Suppressor macrophage treated with lipopolysaccharide for 1 hour (primary cell): ENCODE measurements around the gene LYST.

Experiments
- DNase-seq, 3 donors: peaks; one replicate each; pipeline ENCODE4 v3.0.0-alpha.2; 2020 to 2022

LYST gene

DNA sequence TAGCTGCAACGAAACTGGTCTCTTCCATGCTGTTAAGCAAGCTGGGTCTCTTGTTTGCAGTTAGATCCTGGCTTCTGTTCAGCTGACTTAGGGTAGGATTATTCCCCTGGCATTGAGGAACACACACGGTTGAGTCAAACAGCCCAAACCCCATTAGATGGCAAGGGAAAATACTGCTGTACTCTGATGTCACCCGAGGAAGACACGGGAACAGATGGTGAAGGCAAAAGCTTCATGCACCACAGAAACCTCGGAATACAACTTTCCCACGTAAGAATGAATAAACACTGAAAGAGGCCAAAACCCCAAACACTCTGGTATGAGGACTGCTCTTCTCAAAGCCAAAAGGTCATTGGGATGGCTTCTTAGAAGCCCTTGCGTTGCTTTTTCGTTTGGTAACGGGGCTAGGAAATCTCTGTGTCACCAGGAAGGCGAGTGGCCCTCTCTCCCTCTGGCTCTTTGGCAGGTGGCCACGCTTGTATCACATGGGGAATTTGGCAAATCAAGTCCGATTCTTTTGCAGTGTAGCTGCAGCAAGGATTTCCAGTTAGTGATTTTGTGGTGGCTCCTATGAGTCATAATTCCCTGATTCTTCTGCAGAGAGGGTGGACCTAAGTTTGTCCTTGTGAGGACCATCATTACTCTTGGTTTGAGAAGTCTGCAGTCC, 16.7 kb upstream of the LYST start:
- DNase-seq, result peak; percentile 84 to 94 (median 85)

DNA sequence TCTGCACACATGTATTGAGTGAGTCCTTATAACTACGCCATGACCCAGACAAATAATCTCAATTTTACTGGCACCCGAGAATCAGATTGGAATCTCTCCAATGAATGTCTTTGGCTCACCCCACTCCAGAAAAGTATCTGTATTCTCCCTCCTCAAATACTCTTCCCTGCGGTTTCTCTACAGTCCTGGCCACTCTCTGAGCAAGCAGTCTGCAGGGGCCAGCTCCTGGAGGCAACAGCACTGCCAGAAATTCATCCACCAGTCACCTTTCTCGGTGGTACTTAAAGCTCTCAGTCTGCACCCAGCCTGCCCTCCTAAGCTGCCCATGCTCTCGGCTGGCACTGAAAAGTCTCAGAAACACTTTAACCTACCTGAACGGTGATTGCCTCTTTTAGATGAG, 16.1 kb upstream of the LYST start:
- no peak for DNase-seq

DNA sequence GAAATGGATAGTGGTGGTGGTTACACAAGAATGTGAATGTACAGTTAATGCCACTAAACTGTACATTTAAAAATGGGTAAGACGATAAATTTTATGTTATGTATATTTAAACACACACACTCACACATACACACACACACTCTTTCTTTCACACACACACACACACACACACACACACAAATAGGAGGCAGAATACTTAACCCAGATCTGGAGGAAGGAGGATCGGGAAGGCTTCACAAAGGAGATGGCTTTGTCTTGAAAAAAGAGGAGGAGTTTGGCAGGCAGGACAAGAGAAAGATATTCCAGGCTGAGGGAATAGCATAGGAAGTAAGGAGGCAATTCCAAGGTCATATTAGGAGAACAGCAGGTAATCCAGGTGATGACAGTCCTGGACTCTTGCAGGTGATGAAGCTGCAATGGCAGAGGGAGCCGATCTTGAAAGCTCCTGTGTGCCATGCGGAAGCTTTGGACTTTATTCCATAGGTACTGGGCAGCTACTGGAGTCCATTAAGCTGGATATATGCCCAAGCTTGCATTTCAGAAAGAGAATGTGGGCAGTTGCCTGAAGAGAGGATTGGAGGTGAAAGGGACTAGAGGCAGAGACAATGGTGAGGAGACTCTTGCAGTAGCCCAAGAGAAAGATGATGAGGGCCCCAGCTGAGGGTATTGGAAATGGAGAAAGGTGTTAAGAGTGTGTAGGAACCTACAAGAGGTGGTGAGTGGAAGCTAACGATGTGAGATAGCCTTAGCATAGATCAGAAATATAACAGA, 15.4 kb upstream of the LYST start:
- no peak for DNase-seq

DNA sequence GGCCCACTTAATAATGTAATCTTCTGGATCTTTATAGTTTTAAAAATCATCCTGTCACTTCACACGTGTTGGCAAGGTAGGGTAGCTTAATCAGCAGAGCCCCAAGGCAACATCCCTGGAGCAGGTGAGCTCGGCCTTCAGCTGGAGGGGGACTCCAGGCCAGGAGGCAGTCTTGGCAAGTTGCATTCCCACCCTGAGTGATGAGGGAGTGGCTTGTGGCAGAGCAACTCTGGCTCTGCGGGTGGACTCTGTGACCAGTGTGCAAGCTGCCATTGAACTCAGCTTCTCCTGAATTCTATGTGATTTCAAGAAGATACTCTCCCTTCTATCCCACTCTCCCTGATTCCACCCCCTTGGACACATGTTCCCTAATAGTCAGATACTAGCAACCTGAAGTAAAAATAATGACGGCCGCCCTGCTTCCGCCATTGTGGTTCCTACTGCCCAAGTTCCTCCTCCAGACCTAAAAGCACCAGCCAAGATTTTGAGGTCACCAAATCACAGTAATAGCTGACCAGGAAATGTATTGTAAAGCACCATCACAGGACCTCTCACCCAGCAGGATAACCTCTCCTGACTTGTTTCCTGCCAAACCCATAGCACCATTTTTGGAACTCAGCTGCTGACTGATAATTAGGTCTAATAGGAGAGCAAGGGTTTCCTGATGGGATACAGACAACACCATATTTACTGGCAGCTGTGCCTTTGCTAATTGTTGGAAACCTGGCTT, 11.5 kb upstream of the LYST start:
- peak; percentile 72 to 81 (median 77) for DNase-seq

DNA sequence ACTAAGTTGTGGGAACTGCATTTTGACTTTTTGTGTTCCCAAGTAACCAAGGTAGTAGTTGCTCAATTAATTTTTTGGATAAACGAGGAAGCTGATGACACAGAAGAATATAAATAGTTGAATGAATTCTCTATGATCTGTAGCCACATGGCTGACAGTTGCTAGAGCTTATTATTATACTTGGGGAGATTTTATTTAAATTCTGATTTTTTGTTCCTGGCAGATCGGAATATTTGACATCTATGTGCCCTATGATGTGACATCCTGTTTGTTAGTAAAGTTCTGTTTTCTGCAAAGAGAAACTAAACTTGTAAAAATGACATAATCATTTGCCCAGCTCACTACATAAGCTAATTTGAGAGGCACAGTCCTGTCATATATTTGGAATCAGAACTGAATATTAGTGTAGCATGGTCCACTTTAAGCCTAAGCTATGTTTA, 9.7 kb upstream of the LYST start:
- peak; percentile 52 to 87 (median 77) for DNase-seq

DNA sequence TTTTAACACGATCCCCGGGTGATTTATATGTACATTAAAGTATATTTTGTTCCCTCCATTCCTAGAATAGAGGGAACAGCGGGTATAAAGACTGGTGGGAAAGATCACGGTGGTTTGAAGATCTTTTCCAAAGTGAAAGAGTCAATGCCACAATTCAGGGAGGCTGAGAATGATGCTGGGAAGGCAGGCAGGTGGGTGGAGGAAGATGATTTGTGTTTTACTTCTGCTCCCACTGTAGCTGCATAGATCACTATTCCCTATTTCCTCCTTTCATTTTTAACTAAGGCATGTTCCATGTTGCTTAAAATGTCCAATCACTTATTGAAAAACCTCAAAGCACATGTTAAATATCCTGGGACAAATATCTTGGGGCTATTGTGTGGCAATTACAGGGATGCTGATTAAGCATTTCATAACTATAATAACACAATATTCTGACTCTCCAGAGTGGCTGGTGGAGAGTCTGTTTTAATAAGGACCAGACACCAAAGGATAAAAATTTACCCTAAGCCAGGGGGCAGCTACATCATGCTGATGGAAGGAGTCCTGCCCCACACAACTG, 8.4 kb upstream of the LYST start:
- DNase-seq, result peak in 1 of 3 donors; percentile 34

DNA sequence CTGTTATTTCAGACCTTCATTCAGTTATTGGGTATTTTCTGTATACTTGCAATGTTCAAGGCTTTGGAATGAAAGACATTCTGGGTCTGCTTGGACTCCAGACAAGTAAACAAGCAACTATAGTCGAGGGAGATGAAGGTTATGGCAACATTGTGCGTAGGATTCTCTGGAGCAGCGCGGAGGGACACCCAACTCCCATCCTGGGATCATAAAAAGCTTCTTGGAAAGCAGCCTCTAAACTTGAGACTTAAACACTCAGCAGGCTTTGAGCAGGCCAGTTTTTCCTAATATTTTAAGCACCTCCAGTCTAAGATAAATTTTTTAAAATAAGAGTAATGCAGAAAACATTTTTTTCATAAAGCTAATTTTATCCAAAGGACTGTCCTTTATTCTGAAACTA, 7.6 kb upstream of the LYST start:
- DNase-seq, result no peak

DNA sequence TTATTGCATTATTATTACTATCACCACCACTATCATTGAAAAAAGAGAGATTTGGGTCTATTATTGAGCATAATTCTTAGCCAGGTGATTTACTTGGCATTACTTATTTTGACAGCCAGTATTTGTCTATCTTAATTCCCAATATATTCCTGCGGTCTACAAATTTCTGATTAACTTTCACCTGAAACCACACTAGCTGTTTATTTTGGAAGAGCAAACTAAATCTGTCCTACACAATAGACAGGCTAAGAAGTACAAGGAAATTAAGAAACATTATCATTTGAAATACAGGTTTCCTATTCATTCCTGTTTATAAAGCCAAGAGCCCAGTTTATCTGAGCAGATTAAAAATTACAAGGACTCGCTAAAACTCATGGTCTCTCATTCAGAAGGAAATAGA, 6.9 kb upstream of the LYST start:
- DNase-seq, result no peak

DNA sequence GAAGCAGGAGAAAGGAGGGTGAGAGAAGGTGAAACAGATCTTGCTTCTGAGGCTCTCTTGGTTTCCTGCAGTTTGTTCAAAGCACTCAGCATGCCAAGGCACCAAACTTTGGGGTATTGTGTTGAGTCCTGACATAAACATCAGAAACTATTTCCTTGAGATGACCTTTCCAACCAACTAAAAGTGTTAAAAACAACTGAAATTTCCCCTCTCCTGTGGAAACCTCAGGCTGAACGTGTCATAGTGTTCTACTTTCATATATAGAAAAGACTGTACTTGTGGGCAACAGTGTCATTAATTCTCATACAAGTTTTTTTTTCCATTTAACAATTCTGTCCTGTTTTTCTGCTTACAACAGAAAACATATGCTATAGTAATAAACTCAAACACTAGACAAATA, 6.3 kb upstream of the LYST start:
- DNase-seq, result no peak

DNA sequence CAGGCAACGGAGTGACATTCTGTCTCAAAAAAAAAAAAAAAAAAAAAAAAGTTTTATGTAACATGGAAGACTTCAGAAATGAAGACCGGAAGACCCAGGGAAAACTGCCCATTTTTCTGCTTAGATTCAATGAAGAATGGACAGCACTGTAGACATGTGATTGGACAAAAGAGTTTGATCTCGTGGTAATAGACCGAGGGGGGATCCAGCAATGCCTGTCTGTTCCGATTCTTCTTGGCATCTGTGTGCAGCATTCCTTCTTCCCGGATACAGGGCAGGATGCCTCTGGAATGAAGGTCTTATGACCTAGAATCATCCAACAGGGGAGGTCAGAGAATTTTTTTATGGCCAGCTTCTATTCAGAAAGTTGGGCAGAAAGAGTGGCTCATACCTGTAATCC, 5.6 kb upstream of the LYST start:
- no peak for DNase-seq

DNA sequence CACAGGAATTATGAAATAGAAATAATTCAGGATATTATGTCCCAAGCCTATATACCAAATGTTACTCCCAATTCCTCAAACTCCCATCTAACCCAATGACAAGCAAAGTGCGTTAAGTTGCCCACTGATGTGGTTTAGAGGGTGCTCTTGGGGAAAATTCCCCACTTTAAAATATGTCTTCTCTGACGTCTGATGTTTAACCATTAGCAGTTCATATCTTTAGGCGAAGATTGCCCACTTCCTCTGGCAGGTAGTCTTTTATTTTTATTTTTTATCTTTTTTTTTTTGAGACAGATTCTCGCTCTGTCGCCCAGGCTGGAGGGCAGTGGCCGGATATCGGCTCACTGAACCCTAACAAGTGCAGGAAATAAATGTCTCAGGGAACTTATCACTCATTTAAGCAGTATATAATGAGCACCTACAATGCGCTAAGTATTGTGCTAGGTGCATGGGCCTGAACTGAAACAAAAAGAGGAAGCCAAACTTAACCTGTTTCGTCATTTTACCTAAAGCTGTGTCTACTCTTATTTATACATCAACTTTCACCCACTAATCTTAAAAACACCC, 1.3 kb upstream of the LYST start:
- peak in 1 of 3 donors; percentile 53 for DNase-seq

DNA sequence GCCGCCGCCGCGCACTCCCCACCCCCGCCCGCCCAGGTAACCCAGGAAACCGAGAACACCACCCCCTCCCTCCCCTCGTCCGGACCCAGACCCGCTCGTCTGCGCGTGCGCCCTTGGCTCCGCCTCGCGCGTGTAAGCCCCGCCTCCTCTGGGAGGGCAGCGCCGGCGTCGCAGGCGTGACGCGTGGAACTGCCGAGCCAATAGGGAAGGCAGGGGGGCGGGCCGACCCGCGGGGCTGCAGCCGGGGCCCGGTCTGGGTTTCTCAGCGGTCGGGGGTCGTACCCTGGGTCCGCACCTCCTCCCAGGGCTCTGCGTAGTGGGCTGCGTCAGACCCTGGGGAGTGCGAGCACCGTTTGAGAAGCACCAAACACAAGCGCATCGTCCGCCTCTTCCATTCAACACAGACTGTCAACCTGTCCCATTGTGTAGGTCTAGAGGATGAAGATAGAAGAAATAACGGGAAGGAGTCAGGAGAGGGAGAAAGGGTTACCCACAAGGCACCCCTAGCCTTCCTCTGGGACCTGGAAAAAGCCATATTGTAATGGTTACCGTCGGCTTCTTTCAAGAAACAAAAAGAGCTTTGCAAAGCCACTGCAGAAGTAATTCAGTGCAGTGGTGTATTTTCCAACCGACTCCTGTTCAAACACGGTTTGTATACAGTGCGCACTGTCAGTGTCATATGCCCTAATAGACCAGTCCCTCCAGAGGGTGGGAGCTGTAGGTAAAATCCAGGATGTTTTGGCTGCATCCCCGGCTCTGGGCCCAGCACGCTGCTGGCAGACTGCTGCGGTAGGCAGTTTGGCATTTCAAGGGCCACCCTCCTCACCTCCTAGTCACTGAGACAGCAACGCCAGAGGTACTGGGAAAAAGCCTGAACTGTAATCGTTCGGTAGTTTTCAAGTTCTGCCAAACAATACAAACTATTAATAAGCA, 473 bp upstream of the LYST start:
- DNase-seq, result peak; percentile 97 to 99 (median 99)

DNA sequence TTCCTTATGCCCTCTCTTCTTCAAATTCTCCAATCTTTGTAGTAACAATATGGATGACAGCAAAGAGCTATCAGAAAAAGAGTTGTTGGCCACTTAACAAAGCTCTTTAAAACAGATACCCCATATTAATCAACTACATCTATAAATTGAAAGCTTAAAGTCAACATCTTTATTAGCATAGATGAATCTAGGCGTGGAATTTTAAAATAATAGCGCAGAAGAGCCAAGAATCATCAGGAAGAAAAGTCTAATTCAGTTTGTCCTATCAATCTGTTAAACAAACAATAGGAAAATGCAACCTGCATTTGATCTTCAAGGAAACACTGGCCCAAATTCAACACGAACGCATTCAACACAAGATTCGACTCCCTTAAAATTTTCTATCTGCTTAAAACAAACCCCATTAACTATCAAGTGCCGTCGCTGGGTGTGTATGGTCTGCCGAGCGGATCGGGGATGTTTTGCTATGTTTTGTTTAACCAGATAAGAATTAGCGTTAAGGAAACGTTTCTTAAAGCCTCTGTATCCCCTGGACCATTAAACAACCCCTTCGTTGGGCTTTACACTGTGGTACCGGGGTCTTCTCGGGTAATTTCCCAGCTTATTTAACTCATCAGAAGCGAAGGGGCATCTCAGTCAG, 1.0 kb downstream of the LYST start:
- DNase-seq, result no peak

DNA sequence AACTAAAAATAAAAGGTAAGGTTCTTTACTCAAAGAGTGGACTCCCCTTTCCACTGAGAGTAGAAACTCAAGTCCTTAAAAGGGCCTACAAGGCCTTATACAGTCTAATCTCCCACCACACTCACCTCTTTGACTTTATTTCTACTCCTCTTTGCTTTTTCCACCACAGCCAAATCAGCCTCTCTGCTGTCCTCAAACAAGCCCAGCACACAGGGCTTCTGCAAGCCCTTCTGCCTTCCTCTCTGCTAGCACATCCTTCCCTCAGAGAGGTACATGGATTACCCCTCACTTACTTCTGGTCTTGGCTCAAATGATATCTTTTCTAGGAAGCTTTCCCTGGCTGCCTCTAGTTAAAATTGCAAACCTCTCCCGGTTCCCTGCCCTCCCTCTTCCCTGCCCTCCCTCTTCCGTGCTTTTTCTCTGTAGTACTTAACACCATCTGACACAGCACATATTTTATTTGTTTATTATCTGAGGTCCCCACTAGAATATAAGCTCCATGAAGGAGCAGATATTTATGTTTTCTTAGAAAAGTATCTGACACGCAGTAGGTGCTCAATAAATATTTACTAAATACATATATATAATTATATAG, 1.7 kb downstream of the LYST start:
- no peak for DNase-seq

DNA sequence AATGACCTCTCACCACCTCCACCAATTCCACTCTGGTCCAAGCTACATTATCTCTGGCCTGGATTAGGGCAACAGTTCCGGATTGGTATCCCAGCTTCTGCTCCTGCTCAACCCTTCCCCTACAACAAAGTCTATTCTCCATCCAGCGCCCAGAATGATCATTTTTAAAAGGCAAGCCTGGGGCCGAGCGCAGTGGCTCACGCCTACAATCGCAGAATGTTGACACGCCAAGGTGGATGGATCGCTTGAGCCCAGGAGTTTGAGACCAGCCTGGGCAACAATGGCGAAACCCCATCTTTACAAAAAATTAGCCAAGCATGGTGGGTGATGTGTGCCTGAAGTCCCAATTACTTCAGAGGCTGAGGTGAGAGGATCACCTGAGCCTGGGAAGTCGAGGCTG, 2.2 kb downstream of the LYST start:
- no peak for DNase-seq

DNA sequence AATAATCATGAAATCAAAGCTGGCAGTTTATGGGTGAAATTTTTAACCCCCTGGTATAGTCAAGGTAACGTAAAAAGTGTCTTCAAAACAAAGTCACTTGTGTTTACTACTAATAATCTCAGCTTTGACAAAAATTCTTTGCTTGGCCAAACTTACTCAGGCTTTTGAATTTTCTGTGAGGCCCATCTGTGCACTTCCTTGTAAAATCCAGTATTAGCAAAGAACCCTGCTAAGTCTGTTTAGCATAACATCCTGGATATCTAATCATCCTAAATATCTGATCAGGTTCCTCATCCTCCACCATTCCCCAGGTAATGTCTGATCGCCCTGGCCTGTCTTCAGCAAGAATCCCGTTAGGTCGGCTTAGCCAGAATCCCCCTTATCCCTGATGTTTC, 3.0 kb downstream of the LYST start:
- peak in 2 of 3 donors; percentile 51 to 57 for DNase-seq

DNA sequence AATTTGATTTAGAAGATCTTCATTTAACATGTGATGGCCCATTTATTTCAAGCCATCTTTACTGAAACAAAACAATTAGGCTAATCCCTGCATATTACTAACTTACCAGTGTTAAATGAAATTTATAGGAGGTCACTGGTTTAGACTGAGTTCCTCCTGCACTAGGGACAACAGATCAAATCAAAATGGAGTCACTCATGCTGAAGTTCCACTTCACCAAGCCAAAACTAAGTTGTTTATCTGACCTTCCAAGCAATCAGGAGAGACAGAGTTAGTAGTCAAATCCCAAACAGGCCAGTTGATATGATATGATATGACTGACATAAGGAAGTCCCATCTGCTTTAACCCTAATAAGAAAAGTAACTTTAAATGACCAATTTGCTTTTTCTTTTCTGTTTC, 4.8 kb downstream of the LYST start:
- no peak for DNase-seq

DNA sequence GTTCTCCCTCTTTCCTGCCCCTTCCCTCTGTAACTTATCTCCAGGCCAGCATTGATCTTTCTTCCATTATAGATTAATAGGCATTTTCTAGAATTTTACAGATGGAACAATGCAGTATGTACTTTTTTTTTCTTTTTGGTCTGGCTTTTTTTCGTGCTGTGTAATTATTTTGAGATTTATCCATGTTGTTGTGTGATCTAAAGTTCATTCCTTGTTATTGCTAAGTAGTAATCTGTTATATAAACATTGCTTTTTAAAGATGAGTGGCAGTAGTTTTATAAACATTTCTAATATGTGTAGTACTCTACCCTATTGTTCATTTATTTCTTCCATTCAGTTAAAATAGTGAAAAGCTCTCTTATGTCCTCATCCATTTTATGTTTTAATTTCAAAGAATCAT, 5.9 kb downstream of the LYST start:
- DNase-seq, result no peak

DNA sequence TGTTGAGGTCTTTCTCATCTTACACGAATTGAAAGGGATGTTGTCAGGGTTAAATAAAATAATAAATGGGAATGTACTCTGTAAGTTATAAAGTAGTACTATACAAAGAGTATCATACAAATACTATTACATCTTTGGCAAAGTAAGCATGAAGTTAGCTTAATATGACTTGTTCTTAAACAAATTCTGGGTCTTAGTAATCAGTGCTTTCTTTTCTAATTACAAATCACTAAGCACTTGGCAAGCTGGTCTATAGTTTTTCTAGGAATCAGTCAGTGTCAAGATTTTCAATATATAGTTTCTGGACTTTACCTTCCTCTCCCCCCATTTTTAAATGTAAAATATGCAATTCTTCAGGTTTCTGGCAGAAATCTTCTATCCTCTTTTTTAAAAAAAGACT, 6.9 kb downstream of the LYST start:
- DNase-seq, result no peak

DNA sequence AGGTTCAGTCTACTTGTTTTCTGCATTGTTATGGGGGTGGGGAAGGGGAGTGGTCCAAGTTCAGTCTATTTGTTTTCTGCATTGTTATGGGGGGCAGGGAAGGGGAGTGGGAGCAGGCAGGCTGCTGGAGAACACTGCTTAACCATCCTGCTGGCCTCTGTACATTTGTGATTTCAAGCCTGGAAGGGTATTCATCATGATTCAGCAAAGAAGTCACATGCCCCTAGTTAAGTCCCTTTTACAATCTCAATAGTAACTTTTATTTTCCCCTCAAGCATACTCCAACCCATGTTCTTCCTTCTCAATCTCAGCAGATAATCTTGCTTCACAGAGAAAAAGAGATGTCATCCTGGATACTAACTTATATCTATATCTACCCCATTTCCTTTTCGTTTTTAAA, 7.9 kb downstream of the LYST start:
- DNase-seq, result peak; percentile 43 to 71 (median 54)

DNA sequence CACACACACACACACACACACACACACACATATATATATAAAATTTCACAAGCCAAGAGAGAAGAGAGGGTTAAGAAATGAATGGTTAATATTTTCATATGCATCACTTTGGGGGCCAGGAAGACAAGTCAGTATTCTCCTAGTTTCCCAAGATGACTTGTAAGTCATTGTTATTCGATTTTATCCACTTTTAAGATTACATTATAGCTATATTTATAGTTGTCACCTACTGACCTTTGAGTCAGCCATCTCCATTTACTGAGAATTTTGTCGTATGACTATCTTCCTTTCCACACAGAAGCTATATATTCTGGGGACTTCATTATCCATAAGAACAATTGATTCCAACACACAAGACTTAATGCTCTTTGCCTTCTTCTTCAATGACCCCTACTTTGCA, 8.9 kb downstream of the LYST start:
- DNase-seq, result peak in 1 of 3 donors; percentile 59
